NCI-H748 (cell line): ENCODE data around the gene CDCP1.
"Not testable (repeated sequence)": the region's sequence is repeated elsewhere in the genome, so short reads cannot be mapped to it uniquely, and the experiment has no call there.

Source experiments
- DNase-seq: peaks from one replicate; lab custom pipeline; 2025; ENCODE audit not compliant: unreplicated experiment; lab: John Stamatoyannopoulos, UW

Gene CDCP1

DNA sequence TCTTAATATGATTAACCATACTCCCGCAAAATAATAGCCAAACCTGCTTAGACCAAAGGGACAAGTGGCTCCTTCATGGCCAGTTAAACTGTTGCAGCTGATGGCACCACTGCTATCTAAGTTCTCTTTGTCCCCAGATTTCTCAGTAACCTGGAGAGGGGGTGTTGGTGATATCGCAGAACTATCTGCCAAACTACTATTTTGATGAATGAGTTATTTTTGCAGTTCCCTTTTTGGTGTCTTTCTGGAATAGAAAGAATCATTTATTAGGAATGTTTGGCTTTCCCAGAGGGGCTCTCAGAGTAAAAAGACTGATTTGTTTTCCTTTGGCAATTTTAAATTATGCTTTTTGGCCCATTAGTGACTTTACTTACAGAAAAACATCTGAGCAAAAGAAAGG, 87.0 kb downstream of the CDCP1 start:
- DNase-seq = no peak

DNA sequence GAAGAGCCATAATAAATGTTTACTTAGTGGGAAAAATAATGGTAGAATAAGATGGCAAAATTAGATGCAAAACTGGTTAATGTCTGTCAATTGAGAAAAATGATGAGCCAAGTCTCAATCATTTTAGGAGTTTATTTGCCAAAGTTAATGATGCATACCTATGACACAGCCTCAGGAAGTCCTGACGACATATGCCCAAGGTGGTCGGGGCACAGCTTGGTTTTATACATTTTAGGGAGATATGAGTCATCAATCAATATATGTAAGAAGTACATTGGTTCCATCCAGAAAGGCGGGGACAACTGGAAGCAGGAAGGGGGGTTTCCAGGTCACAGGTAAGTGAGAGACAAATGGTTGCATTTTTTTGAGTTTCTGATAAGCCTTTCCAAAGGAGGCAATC, 88.6 kb downstream of the CDCP1 start:
- no peak for DNase-seq

DNA sequence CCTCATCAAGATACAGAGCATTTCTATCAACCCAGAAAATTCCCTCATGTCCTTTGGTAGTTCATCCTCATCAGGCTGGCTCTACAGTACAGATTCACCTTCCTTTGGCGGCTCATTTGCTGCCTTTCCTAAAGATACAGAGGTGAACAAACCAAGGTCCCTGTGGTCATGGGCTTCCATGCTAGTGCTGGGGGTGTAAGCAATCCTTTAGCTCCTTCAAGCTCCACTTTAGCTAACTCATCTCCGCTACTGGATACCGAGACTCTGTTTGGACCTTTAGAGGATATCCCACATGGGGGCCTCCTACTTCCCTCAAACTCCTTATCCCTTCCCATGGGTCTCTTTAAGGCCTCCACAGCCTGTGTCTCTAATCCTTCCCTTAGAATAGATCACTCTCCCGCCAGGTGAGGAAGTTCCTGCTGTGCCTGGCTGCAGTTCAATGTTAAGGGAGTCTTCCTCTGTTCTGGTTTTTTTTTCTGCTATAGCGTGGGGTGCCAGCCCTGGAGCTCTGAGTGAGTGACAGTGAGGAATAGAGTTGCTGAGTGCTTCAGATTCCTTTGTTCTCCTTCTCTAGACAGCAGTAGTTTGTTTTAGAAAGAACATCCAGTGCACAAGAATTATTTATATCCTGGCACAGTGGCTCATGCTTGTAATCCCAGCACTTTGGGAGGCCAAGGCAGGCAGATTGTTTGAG, 89.4 kb downstream of the CDCP1 start:
- DNase-seq = no peak

DNA sequence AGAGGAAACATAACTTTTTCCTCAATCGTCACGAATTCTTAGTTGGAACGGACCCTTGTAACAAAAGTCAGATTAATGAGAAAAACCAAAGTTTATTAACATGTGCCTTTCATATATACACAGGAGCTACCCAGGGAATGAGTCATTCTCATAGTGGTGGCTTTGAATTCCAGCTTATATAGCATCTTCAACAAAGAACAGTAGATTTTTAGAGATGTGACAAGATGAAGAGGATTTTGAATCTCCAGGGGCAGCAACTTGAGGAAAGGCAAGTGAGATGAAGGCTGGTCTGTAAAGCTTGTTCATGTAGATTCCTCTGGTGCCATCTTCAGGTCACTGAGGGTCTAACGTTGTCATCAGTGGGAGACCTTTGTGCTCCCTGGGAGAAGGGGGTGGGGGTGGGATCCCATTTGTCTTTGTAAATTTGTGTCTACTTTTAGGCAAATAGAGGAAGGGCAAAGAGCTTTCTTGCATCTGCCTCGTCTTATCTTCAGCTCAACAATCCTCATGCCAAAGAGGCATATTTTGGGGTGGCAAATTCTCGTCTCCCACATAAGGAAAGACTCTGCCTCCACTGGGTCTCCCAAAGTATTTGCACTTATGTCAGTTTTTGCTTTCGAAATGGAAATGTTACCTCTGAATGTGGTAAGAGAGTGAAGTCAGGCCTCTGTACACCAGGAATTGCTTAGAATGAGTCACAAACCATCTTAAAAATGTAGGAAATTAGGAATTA, 90.6 kb downstream of the CDCP1 start:
- no peak for DNase-seq

DNA sequence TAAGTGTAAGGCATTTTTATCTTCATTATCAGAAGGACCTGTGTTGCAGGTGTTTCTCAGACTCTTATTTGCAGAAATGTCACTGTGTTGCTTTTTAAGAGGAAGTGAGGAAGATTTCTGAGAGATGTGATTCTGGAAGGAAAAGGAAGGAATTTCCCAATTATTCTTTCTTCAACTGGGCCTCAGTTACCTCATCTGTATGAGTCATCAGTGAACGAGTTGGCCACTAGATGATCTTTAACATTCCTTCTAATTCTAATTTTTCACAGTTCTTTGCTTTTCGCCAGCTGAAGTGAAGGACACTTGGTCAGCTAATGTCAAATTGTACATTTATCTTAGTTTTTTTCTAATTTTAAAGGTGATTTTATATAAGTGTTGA, 91.2 kb downstream of the CDCP1 start:
- DNase-seq = no peak

GRCh38 chr3:45054196-45054857, 91.9 kb downstream of the CDCP1 start:
- no peak for DNase-seq

DNA sequence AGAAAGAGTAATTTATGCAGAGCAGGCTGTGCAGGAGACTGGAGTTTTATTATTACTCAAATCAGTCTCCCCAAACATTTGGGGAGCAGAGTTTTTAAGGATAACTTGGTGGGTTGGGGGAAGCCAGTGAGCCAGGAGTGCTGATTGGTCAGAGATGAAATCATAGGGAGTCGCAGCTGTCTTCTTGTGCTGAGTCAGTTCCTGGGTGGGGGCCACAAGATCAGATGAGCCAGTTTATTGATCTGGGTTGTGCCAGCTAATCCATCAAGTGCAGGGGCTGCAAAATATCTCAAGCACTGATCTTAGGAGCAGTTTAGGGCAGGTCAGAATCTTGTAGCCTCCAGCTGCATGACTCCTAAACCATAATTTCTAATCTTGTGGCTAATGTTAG, 92.4 kb downstream of the CDCP1 start:
- not testable (repeated sequence) for DNase-seq

GRCh38 chr3:45051685-45052084, 94.5 kb downstream of the CDCP1 start:
- DNase-seq = no peak

- DNase-seq = no peak
These were observed 96.4 kb downstream of the CDCP1 start for GRCh38 chr3:45049807-45050206.

DNA sequence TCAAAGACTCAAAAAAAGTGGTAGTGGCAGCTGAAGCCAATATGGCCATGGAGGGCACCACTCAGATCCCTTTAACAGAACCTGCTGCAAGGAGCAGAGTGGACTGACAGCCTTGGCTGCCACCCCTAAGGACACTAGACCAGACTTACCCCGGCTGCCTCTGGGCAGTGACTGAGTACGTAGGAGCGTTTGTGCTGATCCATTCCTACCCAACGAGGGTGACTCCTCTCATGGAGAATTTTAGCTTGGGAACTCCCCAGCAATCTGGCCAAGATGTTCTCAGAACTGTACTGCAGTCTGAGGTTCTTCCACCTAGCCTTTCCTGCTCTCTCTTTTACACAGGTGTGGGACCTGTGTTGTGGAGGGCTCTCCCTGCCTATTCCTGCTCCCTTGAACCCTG, 97.9 kb downstream of the CDCP1 start:
- no peak for DNase-seq

DNA sequence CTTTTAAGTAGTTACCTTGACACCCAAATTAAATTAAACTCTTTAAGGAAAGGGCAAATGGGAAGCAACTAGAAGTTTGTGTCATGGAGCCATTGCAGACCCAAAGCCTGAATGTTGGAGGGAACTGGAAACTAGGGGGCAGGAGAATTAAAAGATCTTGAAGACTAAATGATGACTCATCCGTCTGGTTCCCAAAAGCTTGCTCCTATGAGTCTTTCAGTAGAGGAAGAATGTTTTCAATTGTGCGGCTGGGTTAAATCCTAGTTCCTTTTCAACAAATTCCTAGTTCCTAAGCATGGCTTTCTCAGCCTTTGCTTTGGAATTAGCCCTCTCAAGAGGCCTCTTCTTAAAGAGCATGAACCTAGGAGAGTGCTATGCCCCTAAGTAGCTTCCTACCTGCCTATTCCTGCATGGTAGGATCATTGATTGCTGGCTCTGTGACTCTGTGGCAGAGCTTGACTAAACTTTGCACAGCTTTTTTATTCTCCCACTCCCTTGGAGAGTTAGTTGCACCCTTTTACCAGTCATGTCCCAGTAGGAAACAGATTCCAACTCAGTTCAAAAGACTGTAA, 102.4 kb downstream of the CDCP1 start:
- DNase-seq = no peak

- DNase-seq = no peak
These were observed 104.0 kb downstream of the CDCP1 start for GRCh38 chr3:45042162-45042561.

- no peak for DNase-seq
These were observed 104.5 kb downstream of the CDCP1 start for GRCh38 chr3:45041666-45042065.

DNA sequence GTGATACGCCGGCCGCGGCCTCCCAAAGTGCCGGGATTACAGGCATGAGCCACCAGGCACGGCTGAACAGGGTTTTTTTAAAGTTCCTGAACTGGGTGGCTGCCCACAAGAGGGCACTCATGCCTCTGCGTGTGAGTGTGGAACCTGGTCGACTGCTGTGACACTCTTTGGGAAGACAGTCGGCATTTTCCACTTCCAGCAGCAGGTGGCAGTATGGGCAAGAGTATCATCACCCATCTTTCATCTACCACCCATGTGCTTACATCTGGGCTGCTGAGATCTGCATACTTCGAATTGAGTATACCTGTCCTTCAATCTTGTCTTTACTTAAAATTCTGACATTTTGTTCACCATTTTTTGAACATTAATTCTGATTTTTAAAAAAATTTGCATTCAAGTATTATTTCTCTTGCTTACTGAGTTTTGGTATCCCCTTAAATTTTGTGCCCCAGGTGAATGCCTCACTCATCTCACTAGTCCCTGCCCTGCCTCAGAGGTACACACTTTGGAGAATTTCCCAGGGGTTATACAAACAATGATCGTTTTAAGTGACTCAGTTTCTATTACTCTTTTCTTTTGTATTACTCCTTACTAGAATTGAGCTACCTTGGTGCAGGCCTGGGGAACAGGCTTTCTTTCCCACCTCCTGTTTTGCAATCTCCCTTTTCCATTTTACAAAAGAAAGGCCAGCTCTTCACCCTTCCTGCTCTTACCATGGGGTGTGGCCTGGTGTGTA, 108.3 kb downstream of the CDCP1 start:
- peak; percentile 85 for DNase-seq

DNA sequence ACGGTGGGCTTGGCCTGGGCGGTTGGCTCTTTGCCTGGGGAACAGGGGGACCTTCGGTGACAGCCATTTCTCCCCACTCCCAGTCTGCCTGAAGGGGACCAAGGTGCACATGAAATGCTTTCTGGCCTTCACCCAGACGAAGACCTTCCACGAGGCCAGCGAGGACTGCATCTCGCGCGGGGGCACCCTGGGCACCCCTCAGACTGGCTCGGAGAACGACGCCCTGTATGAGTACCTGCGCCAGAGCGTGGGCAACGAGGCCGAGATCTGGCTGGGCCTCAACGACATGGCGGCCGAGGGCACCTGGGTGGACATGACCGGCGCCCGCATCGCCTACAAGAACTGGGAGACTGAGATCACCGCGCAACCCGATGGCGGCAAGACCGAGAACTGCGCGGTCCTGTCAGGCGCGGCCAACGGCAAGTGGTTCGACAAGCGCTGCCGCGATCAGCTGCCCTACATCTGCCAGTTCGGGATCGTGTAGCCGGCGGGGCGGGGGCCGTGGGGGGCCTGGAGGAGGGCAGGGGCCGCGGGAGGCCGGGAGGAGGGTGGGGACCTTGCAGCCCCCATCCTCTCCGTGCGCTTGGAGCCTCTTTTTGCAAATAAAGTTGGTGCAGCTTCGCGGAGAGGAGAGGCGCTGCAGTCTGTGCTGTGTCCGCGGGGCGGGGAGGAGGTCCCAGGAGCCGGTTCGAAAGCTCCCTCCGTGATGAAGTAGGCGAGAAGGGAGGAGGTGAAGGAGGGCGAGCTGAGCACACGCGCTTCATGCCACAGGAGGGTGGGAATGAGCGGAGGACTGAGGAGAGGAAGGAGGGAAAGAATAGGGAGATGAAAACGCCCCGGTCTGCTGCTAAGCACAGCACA, 110.5 kb downstream of the CDCP1 start:
- DNase-seq = peak; percentile 33

- DNase-seq = no peak
These were observed 111.4 kb downstream of the CDCP1 start for GRCh38 chr3:45034612-45035252.

- no peak for DNase-seq
These were observed 112.4 kb downstream of the CDCP1 start for GRCh38 chr3:45033791-45034190.
